Neural cell (in vitro differentiated cells): ENCODE measurements around the gene PRKAR1B.

ENCODE experiments used
- CTCF ChIP-seq: fragments of 450-650 bp; IDR thresholded peaks from 2 replicates; pipeline ENCODE4 v1.5.1; 2014; ENCODE audit warnings: antibody characterized with exemption, mild to moderate bottlenecking, moderate library complexity; ENCODE audit not compliant: poor library complexity, severe bottlenecking
- EZH2 ChIP-seq: fragments of 200-600, 300-800 bp; shearing (Covaris generic), sonication (generic); IDR thresholded peaks from 2 replicates; pipeline ENCODE4 v1.6.1; 2014; ENCODE audit warnings: antibody characterized with exemption, low read length, borderline replicate concordance, mild to moderate bottlenecking; ENCODE audit not compliant: insufficient read depth, poor library complexity, severe bottlenecking
- MXI1 ChIP-seq: fragments of 450-650 bp; conservative IDR thresholded peaks from 2 replicates; pipeline ENCODE4 v1.6.1; 2014; ENCODE audit warnings: antibody characterized with exemption, mild to moderate bottlenecking; ENCODE audit not compliant: poor library complexity, severe bottlenecking
- POLR2AphosphoS5 ChIP-seq: IDR thresholded peaks from 2 replicates; pipeline ENCODE4 v1.6.1; 2012
- SMC3 ChIP-seq: fragments of 450-650 bp; conservative IDR thresholded peaks from 2 replicates; pipeline ENCODE4 v1.6.1; 2014; ENCODE audit warnings: antibody characterized with exemption, mild to moderate bottlenecking, moderate library complexity; ENCODE audit not compliant: poor library complexity

- TF ChIP-seq CTCF (no peak), EZH2 (no peak), POLR2AphosphoS5 (no peak), MXI1 (no peak), SMC3 (no peak)
Measured at GRCh38 chr7:662576-662975, 64.5 kb downstream of the PRKAR1B start.
